Sciatic nerve (tissue), 2 donors: ENCODE data around the gene HOXB4. TPM values are rescaled to one million over a fixed set of nuclear protein-coding genes. Genes with fewer than 3 reads are reported as not detected.
A peak's percentile ranks its signal among the peaks of the same experiment; 100 is the strongest.

Experiments used
- ATAC-seq: fragments of 200-7000 bp; cut with Tn5 transposase; one replicate; pipeline ENCODE4 v1.9.1; 2020; ENCODE audit warnings: mild to moderate bottlenecking, moderate library complexity
- DNase-seq: peaks from one replicate; pipeline ENCODE4 v3.0.0-alpha.2; 2020; ENCODE audit warnings: low spot score
- intact Hi-C: fragments of 100-400 bp; cut with DNase I; formaldehyde crosslinking; loops from one replicate; pipeline ENCODE4 v1.14.2; 2022
- total RNA-seq: library from RNA; stranded (reverse); fragmentation: NEBNext Ultra II Directional; extraction: Animal tissue kit (Norgen Biotek cat#: 25700); gene quantifications from one replicate; pipeline ENCODE4 v1.2.1, GENCODE V29; 2021
- donor health status: DM: no; HTN: no; CAD: no.
- donor health status: DM: no; HTN: no; CAD: no.

HOXB4 gene
- 8.8 TPM for total RNA-seq

- peak; percentile 75 for ATAC-seq
- peak; percentile 90 for DNase-seq
- intact Hi-C loops = loop anchor here (2.0 kb wide), 1 partner anchor 23 kb away; no protein-coding TSS in a partner anchor
Observed at GRCh38 chr17:48577946-48578615, at the start of gene HOXB4. TSS of gene HOXB4 (minus strand) at chr17:48578350. CDS start at chr17:48578319, 31 bp downstream.

GRCh38 chr17:48627118-48627597 lies 49.0 kb upstream of the HOXB4 start:
- intact Hi-C loops = no loop called here
- ATAC-seq = no peak

GRCh38 chr17:48626245-48627117 lies 48.3 kb upstream of the HOXB4 start, which contains the start of gene HOXB9:
TSS of gene HOXB9 (minus strand) at chr17:48626358. CDS start at chr17:48626269, 89 bp downstream.
- ATAC-seq (no peak), DNase-seq (no peak)
- intact Hi-C loops = no loop called here

More at GRCh38 chr17:48627118-48627597, 49.0 kb upstream of the HOXB4 start:
- no peak for DNase-seq

GRCh38 chr17:48625495-48626244 lies 47.5 kb upstream of the HOXB4 start:
- no peak for ATAC-seq
- DNase-seq = no peak
- intact Hi-C loops = no loop called here

DNA sequence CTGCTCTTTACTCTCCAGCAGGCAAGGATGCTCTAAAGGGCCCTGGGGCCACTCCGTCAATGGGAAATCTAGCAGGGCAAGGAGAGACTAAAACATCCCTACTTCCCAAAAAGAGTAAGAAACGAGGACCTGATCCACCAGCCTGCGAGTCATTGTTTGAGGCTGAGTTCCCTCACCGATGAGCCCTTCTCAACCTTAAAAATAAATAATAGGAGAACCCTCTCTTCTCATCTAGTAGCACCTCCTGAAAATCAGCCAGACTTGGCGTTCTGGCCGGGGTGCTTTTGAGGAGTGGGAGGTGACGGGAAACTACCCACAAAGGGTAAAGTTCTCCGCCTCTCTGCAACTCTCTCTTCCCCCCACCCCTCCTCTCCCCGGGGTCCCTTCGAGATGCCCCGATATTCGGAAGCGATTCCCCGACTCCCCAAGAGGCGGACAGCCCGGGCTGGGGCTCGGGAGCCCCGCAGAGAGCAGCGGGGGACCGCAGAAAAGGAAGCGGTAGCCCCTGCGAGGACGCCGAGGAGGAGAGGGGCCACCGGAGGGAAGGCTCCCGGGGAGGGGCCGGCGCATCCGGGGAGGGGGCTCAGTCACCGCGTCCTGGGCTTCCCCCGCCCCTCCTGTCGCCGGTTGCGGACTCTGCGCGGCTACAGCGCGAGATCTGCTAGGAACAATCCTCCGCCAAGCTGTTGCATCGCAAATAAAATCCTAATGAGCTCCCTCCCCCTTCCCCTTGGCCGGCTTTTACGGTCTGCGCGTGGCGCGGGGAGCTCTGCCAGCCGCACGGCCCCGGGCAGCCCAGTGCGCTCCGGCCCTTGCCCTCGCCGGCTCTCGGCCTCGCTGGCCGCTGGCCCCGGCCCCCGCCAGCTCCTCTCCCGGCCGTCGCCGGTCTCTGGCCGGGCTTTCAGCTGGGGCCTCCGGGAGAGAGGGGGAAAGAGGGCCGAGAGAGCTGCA lies 46.7 kb upstream of the HOXB4 start:
- DNase-seq (no peak), ATAC-seq (peak; percentile 43)
- intact Hi-C loops = no loop called here

DNA sequence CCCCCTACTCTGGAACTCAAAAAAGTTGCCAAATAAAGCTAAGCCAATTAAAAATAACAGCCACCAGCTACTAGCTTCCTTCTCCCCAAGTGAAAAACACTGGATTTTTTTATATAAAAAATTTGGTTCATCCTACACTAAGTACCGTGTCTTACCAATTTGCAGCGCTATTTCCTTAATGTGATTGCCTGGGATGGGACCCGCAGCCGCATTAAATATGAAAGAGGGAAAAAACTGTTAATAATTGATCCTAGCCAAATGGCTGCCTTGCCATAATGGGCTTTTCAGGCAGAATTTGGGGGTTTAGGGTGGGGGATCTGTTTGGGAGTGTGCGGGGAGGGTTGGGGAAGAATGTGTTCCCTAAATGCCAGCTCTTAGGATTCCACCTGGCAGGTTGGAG lies 46.0 kb upstream of the HOXB4 start:
- no peak for ATAC-seq
- intact Hi-C loops = no loop called here
- no peak for DNase-seq

- ATAC-seq = no peak
- intact Hi-C loops = no loop called here
- DNase-seq = no peak
Observed at GRCh38 chr17:48623583-48623982, 45.4 kb upstream of the HOXB4 start.

GRCh38 chr17:48622857-48623256 lies 44.7 kb upstream of the HOXB4 start:
- ATAC-seq (no peak), DNase-seq (no peak)
- intact Hi-C loops = no loop called here

GRCh38 chr17:48621410-48622392 lies 43.6 kb upstream of the HOXB4 start:
- DNase-seq (no peak), ATAC-seq (no peak)
- intact Hi-C loops = no loop called here

DNA sequence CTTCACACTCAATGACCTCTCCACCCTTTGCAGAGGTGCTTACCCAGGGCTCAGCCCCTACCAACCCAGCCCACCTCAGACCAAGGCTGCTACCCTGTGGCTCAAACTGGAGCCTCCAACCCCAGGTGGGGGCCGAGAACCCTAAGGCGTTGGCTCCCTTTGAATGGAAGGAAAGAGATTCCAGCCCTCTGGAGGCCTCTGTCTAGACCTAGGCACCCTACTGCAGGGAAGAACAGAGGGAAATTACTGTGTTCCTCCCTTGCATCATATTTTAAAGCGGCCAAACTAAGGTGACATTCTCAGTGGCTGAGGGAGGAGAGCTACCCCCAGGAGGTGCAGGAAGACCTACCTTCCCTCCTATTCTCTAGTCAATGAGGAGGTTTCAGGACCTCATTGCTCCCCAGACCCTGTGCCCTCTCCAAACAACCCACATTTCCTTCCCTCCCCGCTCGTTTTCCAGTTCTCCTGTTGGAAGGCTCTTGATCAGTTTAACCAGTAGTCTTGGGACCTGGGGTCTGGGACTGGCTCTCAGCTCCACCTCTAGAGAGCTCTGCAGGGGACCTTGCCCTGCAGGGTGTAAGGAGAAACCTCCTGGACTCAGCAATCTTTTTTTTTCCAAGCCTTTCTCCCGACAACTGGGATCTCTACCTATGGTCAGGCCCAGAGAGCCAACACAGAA lies 42.5 kb upstream of the HOXB4 start:
- intact Hi-C loops = no loop called here
- ATAC-seq (no peak), DNase-seq (no peak)

DNA sequence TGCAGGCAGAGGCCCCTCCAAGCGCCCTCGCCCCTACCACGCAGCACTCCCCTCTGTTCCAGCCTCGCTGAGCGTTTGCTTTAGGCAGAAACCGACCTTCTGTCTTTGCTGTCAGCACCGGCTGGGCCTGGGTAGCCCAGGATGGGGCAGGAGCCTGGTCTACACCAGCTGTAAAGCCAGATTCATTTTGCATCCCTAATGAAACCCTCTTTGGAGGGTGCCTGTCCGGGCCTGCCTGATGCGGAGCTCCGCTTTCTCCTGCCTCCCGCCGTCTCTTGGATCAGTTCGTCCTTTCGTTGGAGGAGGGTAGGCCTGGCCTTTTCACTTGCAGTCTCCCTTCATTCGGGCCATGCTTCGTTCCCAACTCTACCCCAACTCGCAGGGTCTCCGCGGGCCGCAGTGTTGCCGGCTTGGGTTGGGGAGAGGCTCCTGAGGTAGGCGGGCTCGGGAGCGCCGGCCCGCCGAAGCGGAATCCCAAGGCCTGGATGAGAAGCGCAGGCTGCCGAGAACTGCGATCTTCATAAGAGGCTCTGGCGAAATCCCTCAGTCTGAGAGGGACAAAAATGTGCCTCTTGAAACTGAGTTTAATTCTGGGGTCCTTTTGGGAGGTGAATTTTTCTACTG lies 41.8 kb upstream of the HOXB4 start:
- ATAC-seq (no peak), DNase-seq (no peak)
- intact Hi-C loops = no loop called here

GRCh38 chr17:48618256-48618896 lies 40.2 kb upstream of the HOXB4 start:
- intact Hi-C loops = no loop called here
- ATAC-seq (peak; percentile 95), DNase-seq (peak; percentile 94)

GRCh38 chr17:48617471-48618255 lies 39.5 kb upstream of the HOXB4 start:
- no peak for ATAC-seq
- intact Hi-C loops = no loop called here
- no peak for DNase-seq

GRCh38 chr17:48616717-48617470 lies 38.7 kb upstream of the HOXB4 start:
- ATAC-seq = no peak
- intact Hi-C loops = no loop called here
- no peak for DNase-seq
